ENCODE results near the gene YDJC.

GRCh38 chr22:21665047-21665851 lies 35.4 kb upstream of the YDJC start:
- no peak for TF ChIP-seq POLR2A (IDR thresholded peaks at IDR 0.05)
- no peak for TF ChIP-seq EP300 (IDR thresholded peaks at IDR 0.05)
- no peak for TF ChIP-seq CTCF (IDR thresholded peaks at IDR 0.05)
- no peak for TF ChIP-seq POLR2AphosphoS5 (IDR thresholded peaks at IDR 0.05)

Data from suprapubic skin (tissue), 4 donors.